ENCODE results near the gene ADCY1. TPM values are rescaled to one million over a fixed set of nuclear protein-coding genes. Genes with fewer than 3 reads are reported as not detected.

Gene ADCY1
- total RNA-seq, 1 experiment from 2014 or later, result not detected

GRCh38 chr7:45686441-45687184 lies 112.4 kb downstream of the ADCY1 start:
- DNase-seq, result no peak
- no peaks in the 10 kb centered on the region for H3K36me3 ChIP-seq
- H3K4me1 ChIP-seq, result no peaks in the 10 kb centered on the region
- H3K4me3 ChIP-seq, result no peak overlapping the region
- H3K9me3 ChIP-seq (replicated peaks), result no peaks in the 10 kb centered on the region
- H3K27me3 ChIP-seq, result peaks cover 11% of the 10 kb centered on the region; the same call in 1 of the 2 replicates
- no peak overlapping the region for H3K27ac ChIP-seq

- peaks cover 11% of the 10 kb centered on the region; the same call in 1 of the 2 replicates for H3K27me3 ChIP-seq
- no peak for DNase-seq
- no peaks in the 10 kb centered on the region for H3K9me3 ChIP-seq (replicated peaks)
- H3K36me3 ChIP-seq, result no peaks in the 10 kb centered on the region
- no peak overlapping the region for H3K4me3 ChIP-seq
- H3K4me1 ChIP-seq, result no peaks in the 10 kb centered on the region
- no peak overlapping the region for H3K27ac ChIP-seq
These were observed 113.0 kb downstream of the ADCY1 start for GRCh38 chr7:45687185-45687560.

GRCh38 chr7:45687721-45688120 lies 113.6 kb downstream of the ADCY1 start:
- no peaks in the 10 kb centered on the region for H3K36me3 ChIP-seq
- H3K9me3 ChIP-seq (replicated peaks), result 0 out of 2 replicates have a peak, but pooled peaks cover 3% of the 10 kb centered on the region
- H3K27ac ChIP-seq, result no peak overlapping the region
- DNase-seq, result no peak
- no peaks in the 10 kb centered on the region for H3K4me1 ChIP-seq
- H3K4me3 ChIP-seq, result no peak overlapping the region
- H3K27me3 ChIP-seq, result peaks cover 11% of the 10 kb centered on the region; the same call in 1 of the 2 replicates

GRCh38 chr7:45688382-45688781 lies 114.2 kb downstream of the ADCY1 start:
- H3K27ac ChIP-seq, result no peak overlapping the region
- H3K36me3 ChIP-seq, result no peaks in the 10 kb centered on the region
- 0 out of 2 replicates have a peak, but pooled peaks cover 3% of the 10 kb centered on the region for H3K9me3 ChIP-seq (replicated peaks)
- peaks cover 11% of the 10 kb centered on the region; the same call in 1 of the 2 replicates for H3K27me3 ChIP-seq
- no peak overlapping the region for H3K4me3 ChIP-seq
- no peak for DNase-seq
- no peaks in the 10 kb centered on the region for H3K4me1 ChIP-seq

- Histone ChIP-seq H3K27me3 (peaks cover 11% of the 10 kb centered on the region; the same call in 1 of the 2 replicates), H3K36me3 (no peaks in the 10 kb centered on the region), H3K9me3 (replicated peaks) (0 out of 2 replicates have a peak, but pooled peaks cover 3% of the 10 kb centered on the region), H3K4me3 (no peak overlapping the region), H3K4me1 (no peaks in the 10 kb centered on the region), H3K27ac (no peak overlapping the region)
- DNase-seq, result peak; percentile 30 to 42
These were observed 115.0 kb downstream of the ADCY1 start for GRCh38 chr7:45689011-45689796.

GRCh38 chr7:45689797-45690761 lies 115.9 kb downstream of the ADCY1 start:
- H3K27ac ChIP-seq, result no peak overlapping the region
- no peaks in the 10 kb centered on the region for H3K4me1 ChIP-seq
- 0 out of 2 replicates have a peak, but pooled peaks cover 3% of the 10 kb centered on the region for H3K9me3 ChIP-seq (replicated peaks)
- H3K36me3 ChIP-seq, result no peaks in the 10 kb centered on the region
- DNase-seq, result no peak
- H3K27me3 ChIP-seq, result peaks cover 11% of the 10 kb centered on the region; the same call in 1 of the 2 replicates
- no peak overlapping the region for H3K4me3 ChIP-seq

GRCh38 chr7:45690762-45691150 lies 116.6 kb downstream of the ADCY1 start:
- Histone ChIP-seq H3K4me1 (no peaks in the 10 kb centered on the region), H3K9me3 (replicated peaks) (0 out of 2 replicates have a peak, but pooled peaks cover 3% of the 10 kb centered on the region), H3K27ac (no peak overlapping the region), H3K36me3 (no peaks in the 10 kb centered on the region), H3K27me3 (peaks cover 11% of the 10 kb centered on the region; the same call in 1 of the 2 replicates), H3K4me3 (no peak overlapping the region)
- no peak for DNase-seq

GRCh38 chr7:45691155-45691656 lies 117.0 kb downstream of the ADCY1 start:
- Histone ChIP-seq H3K4me3 (no peak overlapping the region), H3K27ac (no peak overlapping the region), H3K36me3 (no peaks in the 10 kb centered on the region), H3K27me3 (peaks cover 11% of the 10 kb centered on the region; the same call in 1 of the 2 replicates), H3K9me3 (replicated peaks) (0 out of 2 replicates have a peak, but pooled peaks cover 3% of the 10 kb centered on the region), H3K4me1 (no peaks in the 10 kb centered on the region)
- no peak for DNase-seq

- no peaks in the 10 kb centered on the region for H3K36me3 ChIP-seq
- peaks cover 7% of the 10 kb centered on the region; the same call in 1 of the 2 replicates for H3K27me3 ChIP-seq
- H3K4me3 ChIP-seq, result no peak overlapping the region
- no peak overlapping the region for H3K27ac ChIP-seq
- no peaks in the 10 kb centered on the region for H3K4me1 ChIP-seq
- DNase-seq, result peak in 1 of 2 experiments; percentile 0
- 0 out of 2 replicates have a peak, but pooled peaks cover 3% of the 10 kb centered on the region for H3K9me3 ChIP-seq (replicated peaks)
These were observed 117.9 kb downstream of the ADCY1 start for GRCh38 chr7:45692031-45692430.

GRCh38 chr7:45695249-45695995 lies 121.3 kb downstream of the ADCY1 start:
- no peak for DNase-seq

GRCh38 chr7:45696476-45696875 lies 122.3 kb downstream of the ADCY1 start:
- H3K4me3 ChIP-seq, result no peak overlapping the region
- no peaks in the 10 kb centered on the region for H3K36me3 ChIP-seq
- peak in 1 of 2 experiments; percentile 1 for DNase-seq
- peaks cover 4% of the 10 kb centered on the region for H3K4me1 ChIP-seq
- 0 out of 2 replicates have a peak, but pooled peaks cover 3% of the 10 kb centered on the region for H3K9me3 ChIP-seq (replicated peaks)
- no peak overlapping the region for H3K27ac ChIP-seq
- H3K27me3 ChIP-seq, result peaks cover 5% of the 10 kb centered on the region; the same call in 1 of the 2 replicates

More at GRCh38 chr7:45695249-45695995, 121.3 kb downstream of the ADCY1 start:
- H3K27ac ChIP-seq, result no peak overlapping the region
- H3K4me3 ChIP-seq, result no peak overlapping the region
- no peaks in the 10 kb centered on the region for H3K36me3 ChIP-seq
- H3K27me3 ChIP-seq, result peaks cover 5% of the 10 kb centered on the region; the same call in 1 of the 2 replicates
- 0 out of 2 replicates have a peak, but pooled peaks cover 3% of the 10 kb centered on the region for H3K9me3 ChIP-seq (replicated peaks)
- H3K4me1 ChIP-seq, result no peaks in the 10 kb centered on the region

- H3K4me3 ChIP-seq, result no peak overlapping the region
- H3K36me3 ChIP-seq, result no peaks in the 10 kb centered on the region
- DNase-seq, result no peak
- no peaks in the 10 kb centered on the region for H3K9me3 ChIP-seq (replicated peaks)
- H3K4me1 ChIP-seq, result peaks cover 10% of the 10 kb centered on the region
- peaks cover 5% of the 10 kb centered on the region; the same call in 1 of the 2 replicates for H3K27me3 ChIP-seq
- no peak overlapping the region for H3K27ac ChIP-seq
These were observed 123.5 kb downstream of the ADCY1 start for GRCh38 chr7:45697576-45698136.

Data from SJCRH30 (cell line).